Thyroid gland (tissue), 4 donors: ENCODE results near the gene GNB2. TPM values are rescaled to one million over a fixed set of nuclear protein-coding genes. Genes with fewer than 3 reads are reported as not detected.

Source experiments
- DNase-seq, 2 donors: peaks; one replicate each; pipeline ENCODE4 v3.0.0-alpha.2; 2019
- H3K27ac ChIP-seq, 3 donors: fragments of 200-600 bp; sonication (generic); 1 replicate in 2 of 3; 2 replicates in 1 of 3; pipeline ENCODE4 v1.5.1; 2016 to 2019; ENCODE audit warnings: mild to moderate bottlenecking in 1 of 3, moderate library complexity in 1 of 3
- H3K27me3 ChIP-seq: fragments of 200-600 bp; sonication (generic); one replicate; pipeline ENCODE4 v1.5.1; 2019
- H3K36me3 ChIP-seq, 2 donors: fragments of 200-600 bp; sonication (generic); one replicate each; pipeline ENCODE4 v1.5.1; 2016 to 2019
- H3K4me1 ChIP-seq, 2 donors: fragments of 200-600 bp; sonication (generic); one replicate each; pipeline ENCODE4 v1.5.1; 2017 to 2019
- H3K4me3 ChIP-seq, 3 donors: fragments of 200-600 bp; sonication (generic); replicated peaks in 1 of 3; 1 replicate in 2 of 3; 2 replicates in 1 of 3; pipeline ENCODE4 v1.5.1; 2016; ENCODE audit warnings: mild to moderate bottlenecking in 1 of 3
- H3K9me3 ChIP-seq: fragments of 200-600 bp; sonication (generic); one replicate; pipeline ENCODE4 v1.5.1; 2017
- CTCF ChIP-seq, 6 experiments: fragments of 200-600 bp in 3 of 6; fragments of 450-650 bp in 3 of 6; sonication (generic) in 3 of 6; IDR thresholded peaks; one replicate each; pipeline ENCODE4 v1.5.1; 2016 to 2019; ENCODE audit warnings: antibody characterized with exemption in 6 of 6, mild to moderate bottlenecking in 2 of 6, inconsistent platforms in 1 of 6, moderate library complexity in 1 of 6
- POLR2A ChIP-seq, 2 donors: fragments of 450-650 bp; IDR thresholded peaks; one replicate each; pipeline ENCODE4 v1.6.1; 2017; ENCODE audit warnings: antibody characterized with exemption in 2 of 2, mild to moderate bottlenecking in 2 of 2, moderate library complexity in 1 of 2
- WGBS, 2 donors: methylation state at CpG; one replicate each; pipeline ENCODE4 v1.1.5; 2017; 5-methylcytosine and 5-hydroxymethylcytosine counted together
- intact Hi-C: fragments of 100-400 bp; cut with DNase I; formaldehyde crosslinking; loops from one replicate; pipeline ENCODE4 v1.15.1; 2023
- total RNA-seq, 4 donors: library from RNA; depleted of rRNA; stranded (reverse); fragments of >200 nt; gene quantifications; one replicate each; pipeline ENCODE4 v1.2.3, GENCODE V29; 2016

The GNB2 gene
- total RNA-seq, 4 donors from 2014 or later: 168 to 221 (median 186) TPM

DNA sequence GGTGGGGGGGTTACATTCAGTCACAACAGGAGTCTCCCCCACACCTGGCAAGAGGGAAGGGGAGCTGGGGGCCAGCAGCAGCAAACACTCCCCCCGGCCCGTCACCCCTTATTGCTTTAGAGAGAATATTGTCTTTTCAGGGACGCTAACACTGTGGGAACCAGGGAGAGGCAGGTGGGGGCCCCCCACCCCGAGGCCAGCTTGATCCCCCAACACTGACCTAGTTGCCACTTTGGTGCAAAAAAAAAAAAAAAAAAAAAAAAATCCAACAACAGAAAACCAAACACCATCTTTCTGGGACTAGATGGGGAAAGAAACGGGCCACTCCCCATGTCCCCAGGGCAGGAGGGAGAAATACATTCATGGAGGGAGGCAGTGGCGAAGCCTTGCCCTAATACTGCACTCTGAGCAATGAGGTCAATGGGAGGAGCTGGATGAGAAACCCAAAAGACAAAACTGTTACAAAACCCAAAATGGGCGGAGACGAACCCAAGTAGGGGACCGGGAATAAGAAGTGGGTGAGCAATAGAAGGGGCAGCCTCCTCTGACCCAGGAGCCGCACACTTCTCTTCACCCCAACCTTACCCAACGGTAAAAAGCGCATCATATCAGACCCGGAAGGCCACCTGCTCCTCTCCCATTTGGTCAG is 6.5 kb downstream of the GNB2 start:
- Histone ChIP-seq H3K36me3 (peaks cover 61 to 66% of the 10 kb centered on the region in 2 donors), H3K9me3 (no peaks in the 10 kb centered on the region), H3K27me3 (no peaks in the 10 kb centered on the region), H3K4me1 (peaks cover 8% of the 10 kb centered on the region in 2 donors), H3K27ac (peak overlapping the region in 1 of 3 donors; percentile 30), H3K4me3 (no peak overlapping the region)
- DNase-seq: no peak
- intact Hi-C loops: loop anchor here (10.0 kb wide), 1 partner anchor 215 kb away; the partner anchor contains the start of gene SPACDR
- WGBS, 2 donors: 82% methylated on average over 13 of the region's 13 CpGs
- TF ChIP-seq CTCF (IDR thresholded peaks at IDR 0.05) (no peak), POLR2A (IDR thresholded peaks at IDR 0.05) (no peak)

- Histone ChIP-seq H3K9me3 (no peaks in the 10 kb centered on the region), H3K4me1 (peaks cover 4 to 8% of the 10 kb centered on the region in 2 donors), H3K4me3 (no peak overlapping the region), H3K36me3 (peaks cover 68 to 73% of the 10 kb centered on the region in 2 donors), H3K27me3 (no peaks in the 10 kb centered on the region), H3K27ac (peak overlapping the region in 1 of 3 donors; percentile 30)
- intact Hi-C loops: loop anchor here (10.0 kb wide), 1 partner anchor 216 kb away; the partner anchor contains the start of gene SPACDR
- TF ChIP-seq POLR2A (IDR thresholded peaks at IDR 0.05) (no peak), CTCF (IDR thresholded peaks at IDR 0.05) (no peak)
- 80 to 97% methylated on average over 10 to 18 of the region's 18 CpGs for WGBS, 2 donors
- no peak for DNase-seq
These were observed 7.2 kb downstream of the GNB2 start for GRCh38 chr7:100680576-100681271.

DNA sequence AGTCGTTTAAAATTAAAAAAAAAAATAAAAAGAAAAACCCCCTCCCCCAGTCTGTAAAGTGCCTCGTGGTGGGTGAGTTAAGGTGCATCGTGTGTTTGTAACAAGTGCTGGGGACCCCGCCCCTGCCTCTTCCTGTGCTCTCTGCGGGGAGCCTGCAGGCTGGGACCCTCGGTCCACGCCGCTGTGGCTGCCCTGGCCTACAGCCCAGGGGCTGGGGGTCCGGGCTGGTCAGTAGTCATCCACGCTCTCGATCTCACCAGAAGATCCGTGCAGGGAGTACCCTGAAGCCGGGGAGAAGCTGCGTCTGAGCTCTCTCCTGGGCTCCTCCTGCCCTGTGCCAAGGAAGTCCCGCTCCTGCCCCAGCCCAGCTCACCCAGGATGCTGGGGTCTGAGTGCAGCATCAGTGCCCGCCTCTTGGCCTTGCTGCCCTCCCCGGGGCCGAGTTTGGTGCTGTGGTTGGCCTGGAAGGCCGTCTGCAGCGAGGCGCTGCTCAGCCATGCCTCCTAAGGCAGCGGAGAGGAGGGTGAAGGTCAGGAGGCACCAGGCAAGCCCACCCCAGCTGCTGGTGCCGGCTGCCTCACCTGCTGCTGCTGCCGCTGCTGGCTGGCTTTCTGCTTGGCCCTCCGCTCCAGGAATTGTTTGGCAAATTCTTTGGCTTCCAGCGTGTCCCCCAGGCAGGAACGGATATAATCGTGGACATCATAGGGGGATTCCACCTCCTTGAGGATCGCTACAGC is 8.1 kb downstream of the GNB2 start:
- Histone ChIP-seq H3K27ac (no peak overlapping the region), H3K4me1 (no peaks in the 10 kb centered on the region), H3K36me3 (peaks cover 75 to 81% of the 10 kb centered on the region in 2 donors), H3K9me3 (no peaks in the 10 kb centered on the region), H3K27me3 (no peaks in the 10 kb centered on the region), H3K4me3 (no peak overlapping the region)
- WGBS, 2 donors: 84 to 88% methylated on average over 27 to 28 of the region's 29 CpGs
- intact Hi-C loops: loop anchor here (10.0 kb wide), 1 partner anchor 217 kb away; the partner anchor contains the start of gene SPACDR
- no peak for DNase-seq
- no peak for TF ChIP-seq CTCF (IDR thresholded peaks at IDR 0.05)
- TF ChIP-seq POLR2A (IDR thresholded peaks at IDR 0.05): no peak

GRCh38 chr7:100682228-100682741 is 8.7 kb downstream of the GNB2 start:
- 90 to 92% methylated on average over 10 to 13 of the region's 25 CpGs for WGBS, 2 donors
- DNase-seq: no peak
- Histone ChIP-seq H3K27ac (no peak overlapping the region), H3K4me1 (no peaks in the 10 kb centered on the region), H3K36me3 (peaks cover 75 to 81% of the 10 kb centered on the region in 2 donors), H3K27me3 (no peaks in the 10 kb centered on the region), H3K9me3 (no peaks in the 10 kb centered on the region), H3K4me3 (no peak overlapping the region)
- TF ChIP-seq POLR2A (IDR thresholded peaks at IDR 0.05): no peak
- no peak for TF ChIP-seq CTCF (IDR thresholded peaks at IDR 0.05)
- intact Hi-C loops: loop anchor here (10.0 kb wide), 1 partner anchor 217 kb away; the partner anchor contains the start of gene SPACDR
